Activated T-helper 17 cell treated with anti-CD3 and anti-CD28 coated beads, Interleukin-2, amount 50 U/mL, for 72 hours (primary cell): ENCODE results near the gene UBASH3A. TPM values are rescaled to one million over a fixed set of nuclear protein-coding genes. Genes with fewer than 3 reads are reported as not detected.

Experiments
- ATAC-seq: fragments of 150-1000 bp; cut with Tn5 transposase; replicated peaks from 2 replicates; pipeline ENCODE4 v1.10.0; 2021; ENCODE audit warnings: mild to moderate bottlenecking, moderate library complexity
- H3K27ac Mint-ChIP-seq: one replicate; pipeline ENCODE4 v1.8.0; 2022; ENCODE audit warnings: mixed read lengths
- H3K27me3 Mint-ChIP-seq: one replicate; pipeline ENCODE4 v1.8.0; 2022; ENCODE audit warnings: mixed read lengths
- H3K36me3 Mint-ChIP-seq: one replicate; pipeline ENCODE4 v1.8.0; 2022; ENCODE audit warnings: low read depth, mild to moderate bottlenecking, mixed read lengths
- H3K4me1 Mint-ChIP-seq: one replicate; pipeline ENCODE4 v1.8.0; 2022; ENCODE audit warnings: mixed read lengths
- H3K4me3 Mint-ChIP-seq: one replicate; pipeline ENCODE4 v1.8.0; 2022; ENCODE audit warnings: mild to moderate bottlenecking, mixed read lengths
- H3K9me3 Mint-ChIP-seq: one replicate; pipeline ENCODE4 v1.8.0; 2022; ENCODE audit warnings: mixed read lengths
- total RNA-seq, 2 donors: library from RNA; stranded (reverse); gene quantifications; one replicate each; pipeline ENCODE4 v1.2.3, GENCODE V29; 2022

UBASH3A gene
- total RNA-seq, 2 donors from 2014 or later: 28.3 to 42.1 TPM

- Mint-ChIP-seq H3K27me3 (no peaks in the 10 kb centered on the region), H3K36me3 (peaks cover 28% of the 10 kb centered on the region), H3K27ac (peak overlapping the region; percentile 69), H3K4me3 (no peak overlapping the region), H3K9me3 (no peaks in the 10 kb centered on the region), H3K4me1 (peaks cover 20% of the 10 kb centered on the region)
- ATAC-seq: no peak
These were observed 36.1 kb upstream of the UBASH3A start for GRCh38 chr21:42367367-42368165.

DNA sequence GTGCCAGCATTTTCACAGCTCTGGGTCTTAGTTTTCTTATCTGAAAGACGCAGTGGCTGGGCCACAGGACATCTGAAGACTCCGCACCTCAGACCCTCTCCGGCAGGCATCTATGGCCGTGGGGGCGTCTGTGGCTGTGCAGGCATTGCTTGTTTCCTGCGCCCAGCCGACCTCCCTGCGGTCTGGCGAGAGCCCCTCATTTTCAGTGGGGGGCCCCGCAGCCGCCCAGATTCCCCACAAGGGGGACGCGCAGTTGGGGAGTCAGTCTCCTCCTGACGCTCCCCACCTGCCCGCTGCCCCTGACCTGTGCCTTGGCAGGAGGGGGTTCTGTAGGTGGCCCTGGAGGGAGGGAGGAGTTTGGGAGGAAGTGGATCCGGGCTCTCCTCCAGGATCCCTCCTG is 33.9 kb upstream of the UBASH3A start:
- ATAC-seq: no peak
- H3K27me3 Mint-ChIP-seq: no peaks in the 10 kb centered on the region

DNA sequence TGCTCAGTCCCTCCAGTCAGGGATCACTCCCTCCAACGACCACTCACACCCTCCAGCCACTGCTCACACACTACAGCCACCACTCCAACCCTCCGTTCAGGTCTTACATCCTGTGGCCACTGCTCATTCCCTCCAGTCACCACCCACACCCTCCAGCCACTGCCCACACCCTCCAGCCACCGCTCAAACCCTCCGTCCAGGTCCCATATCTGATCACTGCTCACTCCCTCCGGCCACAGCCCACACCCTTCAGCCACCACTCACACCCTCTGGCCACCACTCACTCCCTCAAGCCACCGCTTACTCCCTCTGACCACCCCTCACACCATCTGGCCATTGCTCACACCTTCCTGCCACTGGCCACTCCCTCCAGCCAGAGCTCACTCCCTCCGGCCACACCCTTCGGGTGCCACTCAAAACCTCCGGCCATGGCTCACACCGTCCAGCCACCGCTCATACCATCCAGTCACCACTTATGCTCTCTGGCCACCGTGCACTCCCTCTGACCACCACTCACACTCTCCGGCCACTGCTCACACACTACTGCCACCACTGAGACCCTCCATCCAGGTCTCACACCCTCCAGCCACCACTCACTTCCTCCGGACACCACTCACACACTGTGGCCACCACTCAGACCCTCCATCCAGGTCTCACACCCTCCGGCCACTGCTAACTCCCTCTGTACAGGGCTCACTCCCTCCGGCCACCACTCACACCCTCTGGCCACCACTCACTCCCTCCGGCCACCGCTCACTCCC is 32.6 kb upstream of the UBASH3A start:
- Mint-ChIP-seq H3K4me3 (peak overlapping the region; percentile 0), H3K27ac (peak overlapping the region; percentile 79), H3K9me3 (no peaks in the 10 kb centered on the region), H3K4me1 (peaks cover 36% of the 10 kb centered on the region), H3K36me3 (peaks cover 59% of the 10 kb centered on the region), H3K27me3 (no peaks in the 10 kb centered on the region)
- ATAC-seq: no peak

More for the DNA sequence above, 33.9 kb upstream of the UBASH3A start:
- no peaks in the 10 kb centered on the region for H3K9me3 Mint-ChIP-seq
- peaks cover 47% of the 10 kb centered on the region for H3K36me3 Mint-ChIP-seq
- H3K4me1 Mint-ChIP-seq: peaks cover 36% of the 10 kb centered on the region
- no peak overlapping the region for H3K4me3 Mint-ChIP-seq
- no peak overlapping the region for H3K27ac Mint-ChIP-seq

GRCh38 chr21:42373196-42373907 is 30.4 kb upstream of the UBASH3A start:
- H3K27me3 Mint-ChIP-seq: no peaks in the 10 kb centered on the region
- no peaks in the 10 kb centered on the region for H3K9me3 Mint-ChIP-seq
- H3K4me1 Mint-ChIP-seq: peaks cover 32% of the 10 kb centered on the region
- peak overlapping the region; percentile 69 for H3K4me3 Mint-ChIP-seq
- peak; percentile 80 for ATAC-seq
- peaks cover 82% of the 10 kb centered on the region for H3K36me3 Mint-ChIP-seq
- peak overlapping the region; percentile 84 for H3K27ac Mint-ChIP-seq

GRCh38 chr21:42373908-42374455 is 29.7 kb upstream of the UBASH3A start:
- Mint-ChIP-seq H3K9me3 (no peaks in the 10 kb centered on the region), H3K27me3 (no peaks in the 10 kb centered on the region), H3K4me3 (peak overlapping the region; percentile 69), H3K4me1 (peaks cover 32% of the 10 kb centered on the region), H3K36me3 (peaks cover 84% of the 10 kb centered on the region), H3K27ac (peak overlapping the region; percentile 84)
- ATAC-seq: no peak

GRCh38 chr21:42374457-42374856 is 29.2 kb upstream of the UBASH3A start:
- peak overlapping the region; percentile 69 for H3K4me3 Mint-ChIP-seq
- peaks cover 32% of the 10 kb centered on the region for H3K4me1 Mint-ChIP-seq
- peak overlapping the region; percentile 84 for H3K27ac Mint-ChIP-seq
- ATAC-seq: peak; percentile 31
- H3K36me3 Mint-ChIP-seq: peaks cover 79% of the 10 kb centered on the region
- no peaks in the 10 kb centered on the region for H3K9me3 Mint-ChIP-seq
- no peaks in the 10 kb centered on the region for H3K27me3 Mint-ChIP-seq

DNA sequence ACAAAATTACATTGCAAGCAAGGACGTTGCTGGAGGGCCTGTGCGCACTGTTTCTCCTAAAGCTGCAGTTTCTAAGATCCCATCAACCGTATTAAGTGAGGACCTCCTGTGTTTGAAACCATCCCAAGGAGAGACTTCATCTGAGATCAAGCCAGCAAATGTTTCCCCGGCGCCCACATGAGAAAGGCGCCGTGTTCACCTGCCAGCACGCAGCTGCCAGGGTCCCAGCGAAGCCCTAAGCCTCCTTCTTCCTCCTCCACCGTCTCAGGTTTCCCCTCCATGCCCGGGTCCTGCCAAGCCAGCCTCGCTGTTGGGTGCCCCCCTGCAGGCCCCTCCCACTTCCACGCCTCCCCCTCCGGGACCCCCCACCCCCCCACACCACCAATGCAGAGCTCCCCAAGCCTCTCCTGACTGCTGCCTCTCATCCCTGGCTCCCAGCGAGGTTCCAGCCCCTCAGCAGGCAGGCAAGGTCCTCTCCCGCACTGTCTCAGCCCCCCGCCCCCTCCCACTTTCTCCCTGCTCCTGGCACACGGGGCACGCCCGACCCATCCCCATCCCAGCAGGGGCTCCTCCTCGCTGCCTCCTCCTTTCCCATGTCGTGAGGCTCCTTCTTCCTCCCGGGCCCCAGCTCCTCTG is 28.7 kb upstream of the UBASH3A start:
- Mint-ChIP-seq H3K27me3 (no peaks in the 10 kb centered on the region), H3K27ac (peak overlapping the region; percentile 84), H3K4me1 (peaks cover 32% of the 10 kb centered on the region), H3K36me3 (peaks cover 78% of the 10 kb centered on the region), H3K4me3 (peak overlapping the region; percentile 69), H3K9me3 (no peaks in the 10 kb centered on the region)
- peak; percentile 41 for ATAC-seq

- H3K27me3 Mint-ChIP-seq: no peaks in the 10 kb centered on the region
- H3K36me3 Mint-ChIP-seq: peaks cover 78% of the 10 kb centered on the region
- no peaks in the 10 kb centered on the region for H3K9me3 Mint-ChIP-seq
- H3K27ac Mint-ChIP-seq: peak overlapping the region; percentile 84
- no peak for ATAC-seq
- peak overlapping the region; percentile 69 for H3K4me3 Mint-ChIP-seq
- H3K4me1 Mint-ChIP-seq: peaks cover 32% of the 10 kb centered on the region
These were observed 28.2 kb upstream of the UBASH3A start for GRCh38 chr21:42375506-42375905.

GRCh38 chr21:42375966-42376337 is 27.8 kb upstream of the UBASH3A start:
- peaks cover 28% of the 10 kb centered on the region for H3K4me1 Mint-ChIP-seq
- no peak for ATAC-seq
- peaks cover 73% of the 10 kb centered on the region for H3K36me3 Mint-ChIP-seq
- no peaks in the 10 kb centered on the region for H3K9me3 Mint-ChIP-seq
- no peaks in the 10 kb centered on the region for H3K27me3 Mint-ChIP-seq
- no peak overlapping the region for H3K27ac Mint-ChIP-seq
- H3K4me3 Mint-ChIP-seq: peak overlapping the region; percentile 69

DNA sequence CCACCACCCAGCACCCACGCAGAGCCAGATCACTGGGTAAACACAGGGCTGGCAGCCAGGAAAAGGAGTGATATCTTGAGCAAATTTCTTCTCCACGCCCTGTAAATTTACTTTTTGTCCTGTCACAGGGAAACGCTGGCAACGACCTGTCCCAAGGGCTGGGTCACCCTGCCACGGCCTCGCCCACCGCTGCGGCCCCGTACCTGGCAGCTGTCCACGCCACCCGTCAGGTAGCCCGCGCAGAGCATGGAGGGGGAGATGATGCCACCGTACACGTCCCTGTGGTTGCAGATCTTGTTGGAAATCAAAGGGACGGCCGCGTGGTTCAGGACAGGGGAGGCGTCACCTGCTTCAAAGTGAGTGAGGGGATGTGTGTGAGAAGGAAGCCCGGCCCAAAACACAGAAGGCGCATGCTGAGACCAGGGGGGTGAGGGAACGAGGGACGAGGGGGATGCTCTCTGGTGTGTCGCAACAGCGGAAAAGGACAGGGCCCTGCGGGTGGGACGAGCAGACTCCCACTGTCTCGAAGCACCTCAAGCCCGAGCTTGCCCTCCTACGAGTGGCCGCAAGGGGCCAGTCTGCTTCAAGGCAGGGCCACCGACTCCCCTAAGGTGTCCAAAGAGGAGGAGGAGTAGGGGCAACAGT is 27.2 kb upstream of the UBASH3A start:
- no peak for ATAC-seq
- Mint-ChIP-seq H3K27me3 (no peaks in the 10 kb centered on the region), H3K4me3 (peak overlapping the region; percentile 69), H3K27ac (no peak overlapping the region), H3K9me3 (no peaks in the 10 kb centered on the region), H3K36me3 (peaks cover 73% of the 10 kb centered on the region), H3K4me1 (peaks cover 23% of the 10 kb centered on the region)

DNA sequence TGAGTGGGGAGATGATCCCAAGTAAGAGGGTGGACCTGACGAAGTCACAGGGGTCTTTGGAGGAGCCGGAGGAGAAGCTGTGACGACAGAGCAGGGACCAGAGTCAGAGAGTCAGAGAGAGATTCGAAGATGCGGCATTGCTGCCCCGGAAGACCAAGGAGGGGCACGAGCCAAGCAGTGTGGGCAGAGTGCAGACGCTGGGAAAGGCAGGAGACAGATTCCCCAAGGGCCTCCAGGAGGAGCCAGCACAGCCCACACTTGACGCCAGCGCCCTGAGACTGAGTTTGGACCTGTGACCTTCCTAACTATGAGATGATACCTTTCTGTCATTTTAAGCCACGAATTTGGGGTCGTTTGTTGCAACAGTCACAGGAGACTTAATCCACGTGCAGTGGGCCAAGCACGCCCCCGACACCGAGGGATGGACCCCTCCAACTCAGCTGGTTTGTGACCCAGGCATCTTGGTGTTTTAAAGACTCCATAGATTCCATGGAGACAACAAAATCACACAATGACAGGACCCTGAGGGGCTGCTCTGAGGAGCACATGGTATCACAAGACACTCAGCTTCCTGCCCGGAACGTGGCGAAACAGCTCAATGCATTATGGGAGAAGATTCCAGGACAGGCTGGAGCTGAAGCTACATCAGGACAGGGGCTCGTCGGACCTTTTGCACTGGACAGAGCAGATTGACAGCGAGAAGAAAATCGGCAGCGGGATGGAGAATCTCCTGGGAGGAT is 26.3 kb upstream of the UBASH3A start:
- peak overlapping the region; percentile 75 for H3K27ac Mint-ChIP-seq
- H3K27me3 Mint-ChIP-seq: no peaks in the 10 kb centered on the region
- peaks cover under 1% of the 10 kb centered on the region for H3K9me3 Mint-ChIP-seq
- no peak for ATAC-seq
- peaks cover 73% of the 10 kb centered on the region for H3K36me3 Mint-ChIP-seq
- peak overlapping the region; percentile 69 for H3K4me3 Mint-ChIP-seq
- H3K4me1 Mint-ChIP-seq: peaks cover 16% of the 10 kb centered on the region

DNA sequence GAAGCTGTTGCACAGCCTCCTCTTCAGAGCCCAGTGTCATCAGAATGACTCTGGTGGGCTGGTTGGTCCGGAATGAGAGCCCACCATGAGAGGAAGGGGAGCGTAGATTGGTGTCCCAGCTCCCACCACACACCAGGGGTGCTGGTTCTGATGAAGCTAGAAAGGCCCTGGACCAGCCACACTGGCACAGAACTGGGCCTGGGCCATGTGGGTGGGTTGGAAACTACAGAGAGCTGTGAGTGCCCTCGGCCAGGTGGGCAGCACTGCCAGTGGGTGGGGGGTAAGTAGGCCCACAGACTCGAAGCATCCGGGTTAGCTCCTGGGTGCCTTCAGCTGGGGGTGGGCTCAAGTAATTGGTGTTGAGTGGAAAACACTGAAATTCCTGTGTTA is 25.8 kb upstream of the UBASH3A start:
- ATAC-seq: no peak
- Mint-ChIP-seq H3K27me3 (no peaks in the 10 kb centered on the region), H3K36me3 (peaks cover 73% of the 10 kb centered on the region), H3K27ac (peak overlapping the region; percentile 75), H3K4me3 (no peak overlapping the region), H3K4me1 (peaks cover 15% of the 10 kb centered on the region), H3K9me3 (peaks cover 4% of the 10 kb centered on the region)

GRCh38 chr21:42378418-42378817 is 25.3 kb upstream of the UBASH3A start:
- peaks cover 68% of the 10 kb centered on the region for H3K36me3 Mint-ChIP-seq
- H3K27ac Mint-ChIP-seq: peak overlapping the region; percentile 75
- H3K27me3 Mint-ChIP-seq: no peaks in the 10 kb centered on the region
- peaks cover 4% of the 10 kb centered on the region for H3K9me3 Mint-ChIP-seq
- no peak overlapping the region for H3K4me3 Mint-ChIP-seq
- peaks cover 10% of the 10 kb centered on the region for H3K4me1 Mint-ChIP-seq
- no peak for ATAC-seq
